A673 (cell line): ENCODE measurements around the gene MARCHF7. TPM values are rescaled to one million over a fixed set of nuclear protein-coding genes. Genes with fewer than 3 reads are reported as not detected.

Experiments used
- BruUV-seq: library from RNA; stranded (reverse); fragments of 400-500 nt; replicated peaks from 2 replicates; lab custom pipeline; 2021; lab: Mats Ljungman, UMichigan
- CTCF ChIA-PET: fragments of 300-600 bp; sonication (Branson Sonifier 250); formaldehyde crosslinking; loops from one replicate; lab custom pipeline; 2022; ENCODE audit warnings: antibody characterized with exemption; lab: Charles Lee
- POLR2A ChIA-PET: fragments of 300-600 bp; sonication (Branson Sonifier 250); formaldehyde crosslinking; loops from one replicate; lab custom pipeline; 2022; ENCODE audit warnings: antibody characterized with exemption; ENCODE audit not compliant: low non-redundant PET; lab: Charles Lee
- DNase-seq: peaks from one replicate; pipeline ENCODE4 v3.0.0-alpha.2; 2015; ENCODE audit warnings: low spot score
- H3K27ac ChIP-seq: fragments of 200-600 bp; sonication (generic); 2 replicates; pipeline ENCODE4 v1.5.1; 2016; ENCODE audit warnings: mixed run types, low read depth, mild to moderate bottlenecking, mixed read lengths, antibody characterized with exemption, low read length; ENCODE audit not compliant: poor library complexity, severe bottlenecking
- H3K27me3 ChIP-seq: fragments of 200-600 bp; sonication (generic); replicated peaks from 2 replicates; pipeline ENCODE4 v1.6.1; 2017; ENCODE audit warnings: mixed run types, low read depth, mild to moderate bottlenecking, mixed read lengths, antibody characterized with exemption, low read length; ENCODE audit not compliant: insufficient read depth, poor library complexity
- H3K36me3 ChIP-seq: fragments of 200-600 bp; sonication (generic); 2 replicates; pipeline ENCODE4 v1.6.1; 2016; ENCODE audit warnings: mixed run types, mild to moderate bottlenecking, mixed read lengths, antibody characterized with exemption, low read length; ENCODE audit not compliant: insufficient read depth, poor library complexity, severe bottlenecking
- H3K4me1 ChIP-seq: fragments of 200-600 bp; sonication (generic); 2 replicates; pipeline ENCODE4 v1.6.1; 2017; ENCODE audit warnings: mixed run types, mild to moderate bottlenecking, mixed read lengths, antibody characterized with exemption, low read length; ENCODE audit not compliant: insufficient read depth, poor library complexity, severe bottlenecking
- H3K4me3 ChIP-seq: fragments of 200-600 bp; sonication (generic); 2 replicates; pipeline ENCODE4 v1.5.1; 2016; ENCODE audit warnings: low read depth, mixed run types, mild to moderate bottlenecking, mixed read lengths, low read length; ENCODE audit not compliant: poor library complexity, severe bottlenecking
- H3K9me3 ChIP-seq: fragments of 200-600 bp; sonication (generic); 2 replicates; pipeline ENCODE4 v1.6.1; 2016; ENCODE audit warnings: mixed run types, low read depth, mild to moderate bottlenecking, mixed read lengths, antibody characterized with exemption, low read length; ENCODE audit not compliant: poor library complexity, severe bottlenecking
- EZH2 ChIP-seq: fragments of 200-600 bp; sonication (generic); IDR thresholded peaks from 2 replicates; pipeline ENCODE4 v1.6.1; 2017; ENCODE audit warnings: borderline replicate concordance, low read depth, mild to moderate bottlenecking, mixed read lengths, antibody characterized with exemption, low read length; ENCODE audit not compliant: poor library complexity, severe bottlenecking
- intact Hi-C: fragments of 100-400 bp; cut with micrococcal nuclease; formaldehyde crosslinking; loops from one replicate; pipeline ENCODE4 v1.10.0; 2022; ENCODE audit not compliant: unreplicated experiment
- total RNA-seq: library from RNA; stranded (reverse); gene quantifications from 2 replicates; pipeline ENCODE4 v1.2.3, GENCODE V29; 2021
- TF ChIP-seq, protein P1 (sequence below): fragments of 300-800, 200-600 bp; sonication (generic); conservative IDR thresholded peaks from 2 replicates; pipeline ENCODE4 v1.5.1; 2017; ENCODE audit warnings: low read depth, mild to moderate bottlenecking, antibody characterized with exemption, low read length, moderate library complexity, mixed read lengths

The MARCHF7 gene
- total RNA-seq, 1 experiment from 2014 or later, result 94.9 TPM

DNA sequence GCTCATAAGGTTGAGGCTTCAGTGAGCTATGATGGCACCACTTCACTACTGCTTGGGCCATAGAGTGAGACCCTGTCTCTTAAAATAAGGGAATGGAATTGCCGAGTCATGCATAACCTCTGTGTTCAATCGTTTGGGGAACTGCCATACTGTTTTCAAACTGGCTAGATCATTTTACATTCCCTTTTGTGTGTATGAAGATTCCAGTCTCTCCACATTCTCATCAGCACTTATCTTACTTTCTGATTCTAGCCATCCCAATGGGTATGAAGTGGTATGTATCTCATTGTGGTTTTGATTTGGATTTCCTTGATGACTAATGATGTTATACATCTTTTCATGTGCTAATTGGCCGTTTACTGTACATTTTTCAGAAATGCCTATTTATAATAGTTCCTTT lies 23.7 kb downstream of the MARCHF7 start:
- Histone ChIP-seq H3K27ac (no peak overlapping the region), H3K27me3 (no peaks in the 10 kb centered on the region), H3K4me1 (no peaks in the 10 kb centered on the region), H3K4me3 (no peak overlapping the region), H3K9me3 (no peaks in the 10 kb centered on the region), H3K36me3 (peaks cover 61% of the 10 kb centered on the region)
- ChIA-PET CTCF (no interaction called here), POLR2A (no interaction called here)
- intact Hi-C loops, result no loop called here
- no TSS peak for BruUV-seq
- DNase-seq, result no peak
- TF ChIP-seq EZH2, result no peak
- TF ChIP-seq, protein P1, sequence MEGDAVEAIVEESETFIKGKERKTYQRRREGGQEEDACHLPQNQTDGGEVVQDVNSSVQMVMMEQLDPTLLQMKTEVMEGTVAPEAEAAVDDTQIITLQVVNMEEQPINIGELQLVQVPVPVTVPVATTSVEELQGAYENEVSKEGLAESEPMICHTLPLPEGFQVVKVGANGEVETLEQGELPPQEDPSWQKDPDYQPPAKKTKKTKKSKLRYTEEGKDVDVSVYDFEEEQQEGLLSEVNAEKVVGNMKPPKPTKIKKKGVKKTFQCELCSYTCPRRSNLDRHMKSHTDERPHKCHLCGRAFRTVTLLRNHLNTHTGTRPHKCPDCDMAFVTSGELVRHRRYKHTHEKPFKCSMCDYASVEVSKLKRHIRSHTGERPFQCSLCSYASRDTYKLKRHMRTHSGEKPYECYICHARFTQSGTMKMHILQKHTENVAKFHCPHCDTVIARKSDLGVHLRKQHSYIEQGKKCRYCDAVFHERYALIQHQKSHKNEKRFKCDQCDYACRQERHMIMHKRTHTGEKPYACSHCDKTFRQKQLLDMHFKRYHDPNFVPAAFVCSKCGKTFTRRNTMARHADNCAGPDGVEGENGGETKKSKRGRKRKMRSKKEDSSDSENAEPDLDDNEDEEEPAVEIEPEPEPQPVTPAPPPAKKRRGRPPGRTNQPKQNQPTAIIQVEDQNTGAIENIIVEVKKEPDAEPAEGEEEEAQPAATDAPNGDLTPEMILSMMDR, result no peak

DNA sequence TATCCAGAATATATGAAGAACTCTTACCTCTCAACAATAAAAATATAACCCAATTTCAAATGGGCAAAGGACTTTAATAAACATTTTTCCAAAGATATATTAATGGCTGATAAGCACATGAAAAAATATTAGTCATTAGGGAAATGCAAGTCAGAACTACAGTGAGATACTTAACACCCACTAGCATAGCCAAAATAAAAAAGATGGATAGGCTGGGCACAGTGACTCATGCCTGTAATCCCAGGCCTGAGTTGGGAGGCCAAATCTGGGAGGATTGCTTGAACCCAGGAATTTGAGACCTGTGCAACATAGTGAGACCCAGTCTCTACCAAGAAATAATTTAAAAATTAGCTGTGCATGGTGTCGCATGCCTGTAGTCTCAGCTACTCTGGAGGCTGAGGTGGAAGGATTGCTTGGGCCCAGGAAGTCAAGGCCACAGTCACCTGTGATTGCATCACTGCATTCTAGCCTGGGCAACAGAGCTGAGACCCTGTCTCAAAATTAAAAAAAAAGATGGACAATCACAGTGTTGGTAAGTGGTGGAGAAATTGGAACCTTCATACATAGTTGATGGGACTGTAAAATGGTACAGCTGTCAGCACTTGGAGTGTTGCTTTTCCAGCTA lies 25.1 kb downstream of the MARCHF7 start:
- H3K36me3 ChIP-seq, result peaks cover 62% of the 10 kb centered on the region
- BruUV-seq, result no TSS peak
- POLR2A ChIA-PET, result no interaction called here

DNA sequence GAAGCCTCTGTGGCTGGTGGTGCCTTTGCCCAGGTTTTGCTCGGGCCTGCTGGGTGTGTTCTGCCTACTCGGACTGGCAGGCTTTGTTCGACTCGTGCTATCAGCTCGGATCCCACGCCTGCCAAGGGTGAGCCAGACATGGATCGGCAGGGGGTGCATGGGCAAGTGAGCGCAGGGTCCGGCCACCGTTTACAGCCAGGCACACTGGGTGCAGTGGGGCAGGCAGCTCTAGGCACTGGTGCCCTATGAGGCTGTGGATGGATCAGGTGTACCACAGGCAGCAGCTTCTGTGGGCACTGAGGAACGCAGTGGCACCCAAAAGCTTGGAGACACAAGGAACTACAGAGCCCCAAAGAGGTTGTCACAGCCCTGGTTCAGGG lies 25.6 kb downstream of the MARCHF7 start:
- CTCF ChIA-PET, result no interaction called here
- DNase-seq, result no peak
- no peak overlapping the region for H3K4me3 ChIP-seq
- no peaks in the 10 kb centered on the region for H3K9me3 ChIP-seq
- POLR2A ChIA-PET, result no interaction called here
- TF ChIP-seq, protein P1, result no peak
- no peak for TF ChIP-seq EZH2
- intact Hi-C loops, result no loop called here
- BruUV-seq, result no TSS peak
- H3K27ac ChIP-seq, result no peak overlapping the region
- H3K36me3 ChIP-seq, result peaks cover 59% of the 10 kb centered on the region
- H3K4me1 ChIP-seq, result no peaks in the 10 kb centered on the region
- H3K27me3 ChIP-seq, result no peaks in the 10 kb centered on the region

More for the DNA sequence above, 25.1 kb downstream of the MARCHF7 start:
- CTCF ChIA-PET, result no interaction called here
- intact Hi-C loops, result no loop called here
- no peak overlapping the region for H3K27ac ChIP-seq
- H3K4me3 ChIP-seq, result no peak overlapping the region
- no peaks in the 10 kb centered on the region for H3K9me3 ChIP-seq
- TF ChIP-seq, protein P1, result no peak
- TF ChIP-seq EZH2, result no peak
- no peaks in the 10 kb centered on the region for H3K27me3 ChIP-seq
- H3K4me1 ChIP-seq, result no peaks in the 10 kb centered on the region
- DNase-seq, result no peak
